ENCODE measurements around the gene RARS2.

Gene RARS2

DNA sequence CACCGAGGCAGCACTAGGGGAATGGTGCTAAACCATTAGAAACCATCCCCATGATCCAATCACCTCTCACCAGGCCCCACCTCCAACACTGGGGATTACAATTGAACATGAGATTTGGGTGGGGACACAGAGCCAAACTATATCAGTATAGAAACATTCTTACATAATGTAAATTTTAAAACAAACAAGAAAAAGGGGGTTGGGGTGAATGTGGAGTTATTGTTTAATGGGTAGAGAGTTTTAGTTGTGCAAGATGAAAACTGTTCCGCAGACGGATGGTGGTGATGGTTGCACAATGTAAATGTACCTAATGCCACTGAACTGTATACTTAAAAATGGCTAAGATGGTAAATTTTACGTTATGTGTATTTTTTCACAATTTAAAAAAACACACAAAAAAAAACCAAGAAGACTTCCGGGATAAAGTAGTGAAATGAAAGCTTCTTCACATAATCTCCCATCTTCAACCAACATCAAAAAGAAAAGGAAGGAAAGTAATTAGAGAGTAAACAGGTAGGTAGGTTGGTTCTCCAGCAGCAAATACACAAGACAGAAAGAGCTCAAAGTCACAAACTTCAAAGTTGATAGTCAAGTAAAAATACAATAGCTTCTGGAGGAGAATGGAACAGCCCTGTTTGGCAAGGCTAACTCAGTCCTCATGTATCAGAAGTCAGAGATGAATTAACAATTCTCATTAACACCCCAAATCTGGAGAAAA lies 16.3 kb downstream of the RARS2 start:
- DNase-seq (ENCODE audit: low read depth in 3 of 3), result no peak

DNA sequence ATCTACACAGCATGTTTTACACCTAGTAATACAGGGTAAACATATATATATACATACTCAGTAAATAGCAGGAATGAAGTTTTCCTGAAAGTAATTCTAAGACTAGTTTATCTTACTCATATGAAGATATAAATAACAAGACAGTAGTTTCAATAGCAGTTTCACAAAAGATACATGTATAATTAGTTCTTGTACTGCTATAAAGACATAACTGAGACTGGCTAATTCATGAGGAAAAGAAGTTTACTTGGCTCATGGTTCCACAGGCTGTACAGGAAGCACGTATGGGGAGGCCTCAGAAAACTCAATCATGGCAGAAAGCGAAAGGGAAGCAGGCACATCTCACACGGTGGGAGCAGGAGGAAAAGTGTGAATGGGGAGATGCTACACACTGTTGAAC lies 16.9 kb downstream of the RARS2 start:
- no peak for DNase-seq (ENCODE audit: low read depth in 3 of 3)

- DNase-seq (ENCODE audit: low read depth in 3 of 3), result no peak
Observed at GRCh38 chr6:87572021-87572420, 17.8 kb downstream of the RARS2 start.

DNA sequence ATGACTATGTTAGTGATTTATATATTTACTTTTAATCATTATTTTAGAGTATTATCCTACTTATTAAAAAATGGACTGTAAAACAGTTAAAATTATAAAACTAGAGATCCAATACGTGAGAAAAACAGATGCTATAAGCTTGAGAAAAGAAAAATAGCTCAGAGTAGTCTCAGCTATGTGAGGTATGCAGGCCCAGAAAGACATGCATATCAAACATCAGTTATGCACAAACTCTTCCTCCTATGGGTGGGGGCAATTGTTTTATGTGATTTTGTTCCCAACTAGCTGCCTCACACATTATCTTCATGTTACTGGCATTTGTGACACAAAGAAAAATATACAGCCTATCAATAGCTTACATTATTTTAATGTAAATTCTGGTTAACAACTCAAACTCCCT lies 28.8 kb downstream of the RARS2 start:
- no peak for DNase-seq (ENCODE audit: low read depth in 3 of 3)

DNA sequence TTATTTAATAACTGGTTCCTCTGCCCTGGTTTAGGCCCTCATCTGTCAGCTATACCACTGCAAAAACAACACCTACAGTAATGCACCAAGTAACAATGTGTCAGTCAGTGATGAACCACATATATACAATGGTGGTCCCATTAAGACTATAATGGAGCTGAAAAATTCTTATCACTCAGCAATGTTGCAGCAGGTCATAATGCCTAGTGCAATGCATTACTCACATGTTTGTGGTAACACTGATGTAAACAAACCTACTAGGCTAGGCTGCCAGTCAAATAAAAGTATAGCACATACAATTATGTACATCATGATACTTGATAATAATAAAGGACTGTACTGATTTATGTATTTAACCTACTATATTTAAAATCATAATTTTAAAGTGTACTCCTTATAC lies 31.3 kb downstream of the RARS2 start:
- DNase-seq (ENCODE audit: low read depth in 3 of 3), result no peak

DNA sequence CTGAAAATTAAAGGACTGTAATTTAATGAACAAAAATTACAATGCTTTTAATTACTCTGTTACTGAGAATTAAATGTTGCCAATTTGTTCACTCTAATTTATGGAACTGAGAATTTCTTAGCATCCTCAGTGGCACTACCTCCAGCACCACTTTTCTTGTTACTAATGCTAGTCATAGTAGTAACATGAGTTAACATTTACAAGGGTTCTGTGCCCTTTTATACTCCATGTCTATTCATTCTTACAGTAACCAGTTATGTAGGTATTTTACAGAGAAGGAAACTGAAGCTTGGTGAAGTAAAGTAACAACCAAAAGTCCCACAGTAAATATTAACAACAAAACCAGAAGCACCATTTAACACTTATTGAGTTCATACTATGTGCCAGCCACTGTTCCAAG lies 34.3 kb downstream of the RARS2 start:
- no peak for DNase-seq (ENCODE audit: low read depth in 3 of 3)

- DNase-seq (ENCODE audit: low read depth in 3 of 3), result no peak
Observed at GRCh38 chr6:87553159-87553765, 36.5 kb downstream of the RARS2 start.

GRCh38 chr6:87551799-87552198 lies 38.0 kb downstream of the RARS2 start:
- DNase-seq (ENCODE audit: low read depth in 3 of 3), result no peak

DNA sequence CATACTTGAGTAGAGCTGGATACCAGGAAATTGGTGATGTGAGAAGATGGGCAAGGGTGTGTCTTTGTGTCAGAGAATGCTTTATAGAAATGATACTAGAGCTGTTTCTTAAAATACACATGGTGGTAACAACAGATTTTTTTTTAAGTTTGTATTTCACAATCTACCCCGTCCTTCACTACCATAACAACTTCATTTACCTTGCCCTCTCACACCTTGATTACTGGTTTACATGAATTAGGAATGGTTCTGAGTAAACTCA lies 45.4 kb downstream of the RARS2 start:
- DNase-seq (ENCODE audit: low read depth in 3 of 3), result no peak

DNA sequence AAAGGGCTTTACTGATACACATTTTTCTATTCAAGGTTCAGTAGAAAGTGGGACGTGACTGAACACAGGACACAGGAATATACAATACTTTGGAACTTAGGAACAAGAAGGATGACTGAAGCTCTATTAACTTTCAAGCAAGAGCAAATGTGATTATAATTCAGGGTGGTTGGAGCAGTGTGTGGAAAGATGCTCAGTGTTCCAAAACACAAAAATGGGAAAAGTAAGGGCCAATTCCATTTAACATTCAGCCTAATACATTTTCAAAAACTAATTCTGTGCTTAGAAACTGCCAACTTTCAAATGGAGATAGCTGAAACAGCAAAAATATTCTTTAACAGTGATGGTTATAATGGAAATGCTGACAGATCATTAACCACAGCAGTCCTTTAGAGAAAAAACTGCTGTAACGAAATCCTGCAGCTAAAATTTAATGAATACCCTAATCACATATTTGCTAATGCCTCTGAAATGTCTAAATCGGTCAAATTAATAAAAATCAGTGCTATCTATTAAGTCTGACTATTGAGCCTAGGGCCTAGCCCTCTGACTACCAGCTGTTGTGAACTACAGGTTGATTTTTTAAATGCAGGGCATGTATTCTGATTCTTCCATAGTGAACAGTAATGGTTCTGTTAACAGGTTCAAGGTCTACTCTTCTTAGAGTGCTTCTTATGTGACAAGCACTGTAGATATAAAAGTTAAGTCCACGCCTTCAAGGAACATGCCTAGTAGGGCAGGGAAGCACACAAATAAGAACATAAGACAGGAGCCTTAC lies 45.9 kb downstream of the RARS2 start:
- DNase-seq (ENCODE audit: low read depth in 3 of 3), result no peak

GRCh38 chr6:87541744-87542143 lies 48.0 kb downstream of the RARS2 start:
- no peak for DNase-seq (ENCODE audit: low read depth in 3 of 3)

DNA sequence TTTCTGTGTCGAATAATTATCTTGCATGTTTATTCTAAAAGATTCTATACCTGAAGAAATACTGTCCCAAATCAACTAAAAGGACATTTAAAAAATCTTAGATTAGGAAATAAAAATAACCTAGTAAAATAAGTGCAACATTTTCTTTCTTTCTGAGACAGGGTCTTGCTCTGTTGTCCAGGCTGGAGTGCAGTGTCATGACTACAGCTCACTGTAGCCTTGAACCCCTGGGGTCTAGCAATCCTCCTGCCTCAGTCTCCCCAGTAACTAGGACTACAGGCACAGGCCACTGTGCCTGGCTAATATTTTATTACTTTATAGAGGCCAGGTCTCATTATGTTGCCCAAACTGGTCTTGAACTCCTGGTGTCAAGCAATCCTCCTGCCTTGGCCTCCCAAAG lies 48.7 kb downstream of the RARS2 start:
- DNase-seq (ENCODE audit: low read depth in 3 of 3), result no peak

- DNase-seq (ENCODE audit: low read depth in 3 of 3), result no peak
Observed at GRCh38 chr6:87540539-87540938, 49.2 kb downstream of the RARS2 start.

DNA sequence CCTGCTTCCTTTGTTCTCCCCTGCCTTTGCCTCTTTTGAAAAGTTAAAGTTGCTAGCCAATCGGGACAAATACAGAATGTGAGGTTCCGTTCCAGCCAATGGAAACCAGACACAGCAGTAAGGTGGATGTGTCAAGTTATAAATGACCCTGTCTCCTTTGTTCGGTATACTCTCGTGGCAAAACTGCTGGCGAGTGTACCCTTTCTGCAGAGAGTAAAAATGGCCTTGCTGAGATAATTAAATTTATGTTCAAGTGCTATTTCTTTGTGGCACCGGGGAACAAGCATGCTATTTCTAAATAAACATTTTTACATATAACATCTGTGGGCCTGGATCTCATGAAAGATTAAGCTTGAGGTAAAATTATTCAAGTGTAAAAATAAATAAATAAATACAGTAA lies 50.2 kb downstream of the RARS2 start:
- no peak for DNase-seq (ENCODE audit: low read depth in 3 of 3)

- no peak for DNase-seq (ENCODE audit: low read depth in 3 of 3)
Observed at GRCh38 chr6:87538510-87539260, 51.1 kb downstream of the RARS2 start.

- no peak for DNase-seq (ENCODE audit: low read depth in 3 of 3)
Observed at GRCh38 chr6:87534377-87535047, 55.3 kb downstream of the RARS2 start.

- DNase-seq (ENCODE audit: low read depth in 3 of 3), result no peak
Observed at GRCh38 chr6:87529221-87529620, 60.6 kb downstream of the RARS2 start.

DNA sequence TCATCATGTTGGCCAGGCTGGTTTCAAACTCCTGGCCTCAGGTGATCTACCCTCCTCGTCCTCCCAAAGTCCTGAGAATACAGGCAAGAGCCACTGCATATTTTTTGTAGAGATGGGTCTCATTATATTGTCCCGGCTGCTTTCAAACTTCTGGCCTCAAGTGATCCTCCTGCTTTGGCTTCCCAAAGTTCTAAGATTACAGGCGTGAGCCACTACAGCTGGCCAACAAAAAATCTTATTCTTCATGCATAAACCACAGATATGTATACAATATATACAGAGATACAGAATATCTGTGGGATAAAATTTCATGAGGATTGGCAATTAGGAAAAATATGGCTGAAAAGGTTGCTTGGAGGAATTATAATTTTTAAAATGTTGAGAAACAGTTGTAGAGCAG lies 67.1 kb downstream of the RARS2 start:
- no peak for DNase-seq (ENCODE audit: low read depth in 3 of 3)

GRCh38 chr6:87518453-87518852 lies 71.3 kb downstream of the RARS2 start:
- no peak for DNase-seq (ENCODE audit: low read depth in 3 of 3)

DNA sequence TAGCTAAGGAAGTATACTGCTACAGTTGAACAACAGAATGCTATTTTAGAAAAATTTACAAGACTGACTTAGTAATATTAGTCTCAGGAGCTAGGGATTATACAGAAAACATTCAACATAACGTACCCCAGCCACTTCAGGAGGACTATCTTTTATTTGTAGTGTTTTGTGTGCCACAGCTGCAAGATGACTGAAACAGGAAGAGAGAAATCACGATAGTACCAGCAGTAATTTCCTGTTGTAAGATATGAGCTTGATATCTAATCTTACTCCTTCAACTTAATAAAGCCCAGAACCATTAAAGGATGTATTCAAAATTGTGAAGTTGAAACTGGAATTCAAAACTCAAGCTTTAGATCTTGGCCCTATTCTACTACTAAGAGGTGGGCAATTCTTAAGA lies 75.0 kb downstream of the RARS2 start:
- no peak for DNase-seq (ENCODE audit: low read depth in 3 of 3)

GRCh38 chr6:87504441-87504840 lies 85.3 kb downstream of the RARS2 start:
- no peak for DNase-seq (ENCODE audit: low read depth in 3 of 3)

All from stimulated activated CD4-positive, alpha-beta T cell treated with anti-CD3 and anti-CD28 coated beads, TNF-alpha, amount 100 ng/mL, for 48 hours (primary cell).